ENCODE data around the gene SETDB2.

GRCh38 chr13:49428041-49428763 is 15.9 kb upstream of the SETDB2 start:
- TF ChIP-seq POLR2A (IDR thresholded peaks at IDR 0.05; ENCODE audit: low read depth, low read length) (no peak), TAF1 (IDR thresholded peaks at IDR 0.05; ENCODE audit: borderline replicate concordance, low read depth, low read length) (no peak)

Measured in GM12892 (cell line).